DMS153 (cell line): ENCODE results near the gene GSAP.
"Not testable (repeated sequence)": the region's sequence is repeated elsewhere in the genome, so short reads cannot be mapped to it uniquely, and the experiment has no call there.

ENCODE experiments used
- DNase-seq: peaks from one replicate; lab custom pipeline; 2025; lab: John Stamatoyannopoulos, UW

Gene GSAP

DNA sequence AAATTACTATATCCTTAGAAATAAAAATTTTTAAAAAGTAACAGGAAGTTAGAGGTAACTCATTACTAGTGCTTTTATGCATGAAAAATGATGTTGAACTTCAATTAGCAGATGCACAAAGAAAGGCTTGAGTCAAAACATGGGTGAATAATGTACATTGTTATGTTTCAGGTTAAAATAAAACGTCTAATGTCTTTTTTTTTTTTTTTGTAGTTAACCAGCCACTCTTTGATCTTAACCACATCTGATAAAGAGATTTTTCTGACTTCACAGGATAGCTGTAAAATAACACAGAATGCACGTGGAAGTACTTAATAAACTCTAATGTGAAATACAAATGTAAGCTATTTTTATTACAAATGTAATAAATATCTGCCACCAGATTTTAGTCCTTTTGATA lies 61.7 kb downstream of the GSAP start:
- DNase-seq = no peak

GRCh38 chr7:77353911-77354310 lies 62.2 kb downstream of the GSAP start:
- DNase-seq = no peak

- DNase-seq = no peak
These were observed 62.8 kb downstream of the GSAP start for GRCh38 chr7:77353407-77353721.

GRCh38 chr7:77352665-77353406 lies 63.3 kb downstream of the GSAP start:
- no peak for DNase-seq

DNA sequence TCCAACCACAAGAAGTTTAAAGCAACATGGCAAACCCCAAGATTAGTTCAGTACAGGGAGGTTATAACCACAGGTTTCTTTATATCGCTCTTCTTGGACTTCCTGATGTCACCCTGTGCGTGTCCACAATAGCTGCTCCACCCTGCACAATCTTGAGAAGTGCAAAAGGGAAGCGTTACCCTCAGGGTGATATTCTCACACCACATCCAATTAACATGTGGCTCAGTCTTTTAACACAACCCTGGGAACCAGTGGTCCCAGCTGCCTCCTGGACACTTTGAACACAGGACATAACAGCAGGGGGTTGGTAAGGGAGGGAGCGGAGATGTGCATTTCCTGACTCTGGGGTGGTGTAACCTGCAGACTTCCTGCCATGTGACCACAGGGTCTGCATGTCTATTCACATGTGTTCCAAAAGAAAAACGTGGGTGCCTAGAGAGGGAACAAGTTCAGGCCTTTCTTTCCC lies 64.6 kb downstream of the GSAP start:
- DNase-seq = no peak

DNA sequence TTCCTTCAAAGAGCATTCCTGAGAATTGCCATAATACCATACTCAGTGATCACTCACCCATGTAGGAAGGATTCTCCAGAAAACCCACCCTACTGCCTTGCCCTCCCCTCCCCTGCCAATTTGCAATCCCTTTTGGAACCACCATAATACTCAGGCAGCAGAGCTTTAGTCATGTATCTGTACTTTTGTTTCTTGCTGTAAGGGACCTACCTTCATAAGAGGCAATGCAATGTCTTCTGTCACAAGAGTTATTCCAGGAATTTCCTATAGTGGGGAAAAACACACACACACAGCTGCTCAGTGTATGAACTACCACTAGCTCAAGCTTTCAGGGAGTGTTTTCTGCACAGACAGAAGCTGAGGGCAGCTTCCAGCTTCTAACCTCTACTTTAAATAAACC lies 67.0 kb downstream of the GSAP start:
- DNase-seq = no peak

DNA sequence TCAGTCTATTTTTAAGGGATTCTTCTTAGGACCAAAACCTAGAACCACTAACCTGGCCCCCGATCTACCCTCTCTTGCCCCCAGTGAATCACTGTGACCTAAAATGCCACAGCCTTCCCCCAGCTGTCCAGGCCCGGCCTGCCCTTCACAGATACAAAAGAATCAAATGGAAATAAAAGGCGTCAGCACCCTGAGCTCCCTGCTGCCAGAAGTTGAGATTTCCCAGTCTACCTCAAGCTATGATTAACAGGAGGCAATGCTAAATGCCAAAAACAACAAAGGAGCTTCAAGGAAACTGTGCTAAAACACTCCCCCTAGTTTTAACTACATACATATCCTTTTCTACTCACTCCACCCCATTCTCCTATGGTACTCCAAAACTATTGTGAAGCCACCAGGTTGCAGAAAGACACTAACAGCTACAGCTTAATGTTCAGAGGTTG lies 67.8 kb downstream of the GSAP start:
- no peak for DNase-seq

- DNase-seq = no peak
These were observed 69.7 kb downstream of the GSAP start for GRCh38 chr7:77346441-77346840.

DNA sequence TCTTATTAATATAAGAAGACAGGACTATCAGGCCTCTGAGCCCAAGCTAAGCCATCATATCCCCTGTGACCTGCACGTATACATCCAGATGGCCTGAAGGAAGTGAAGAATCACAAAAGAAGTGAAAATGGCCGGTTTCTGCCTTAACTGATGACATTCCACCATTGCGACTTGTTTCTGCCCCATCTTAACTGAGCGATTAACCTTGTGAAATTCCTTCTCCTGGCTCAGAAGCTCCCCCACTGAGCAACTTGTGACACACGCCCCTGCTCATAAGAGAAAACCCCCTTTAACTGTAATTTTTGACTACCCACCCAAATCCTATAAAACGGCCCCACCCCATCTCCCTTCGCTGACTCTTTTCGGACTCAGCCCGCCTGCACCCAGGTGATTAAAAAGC lies 70.7 kb downstream of the GSAP start:
- not testable (repeated sequence) for DNase-seq

GRCh38 chr7:77339726-77340125 lies 76.4 kb downstream of the GSAP start:
- DNase-seq = no peak

DNA sequence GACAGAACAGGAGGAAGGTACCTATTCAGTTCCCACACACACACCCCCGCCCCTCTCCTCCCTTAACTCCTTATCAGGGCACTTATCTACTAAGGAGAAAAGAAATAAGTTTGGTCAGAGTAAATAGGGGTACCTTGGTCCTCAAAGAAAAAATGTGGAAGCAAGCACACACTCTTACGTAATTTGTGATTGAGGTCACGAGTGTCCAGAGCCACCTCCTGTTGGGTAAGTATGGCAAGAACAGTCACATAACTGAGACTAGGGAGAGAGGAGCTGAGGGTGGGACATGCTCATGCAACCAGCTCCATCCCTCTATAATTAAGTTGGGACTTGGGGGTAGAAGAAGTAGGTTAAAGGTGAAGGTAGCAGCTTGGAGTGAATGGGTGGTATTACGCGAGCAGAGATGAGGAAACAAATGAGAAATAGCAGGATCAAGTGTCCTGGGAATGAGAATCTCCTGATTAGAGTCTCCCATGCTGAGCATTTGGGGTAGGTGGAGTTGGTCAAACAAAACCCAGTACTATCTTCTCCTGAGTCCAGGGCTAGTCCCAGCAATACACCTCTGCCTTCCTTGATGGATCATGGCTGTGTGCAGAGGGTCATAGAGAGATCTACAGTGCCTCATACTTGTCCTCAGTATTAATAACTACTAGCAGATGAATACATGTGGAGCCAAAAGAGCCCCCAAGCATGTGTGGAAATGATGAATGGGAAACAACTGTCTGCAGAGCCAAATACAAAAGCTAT lies 77.1 kb downstream of the GSAP start:
- DNase-seq = no peak

GRCh38 chr7:77338260-77338659 lies 77.9 kb downstream of the GSAP start:
- no peak for DNase-seq

- DNase-seq = no peak
These were observed 78.6 kb downstream of the GSAP start for GRCh38 chr7:77337456-77337990.

DNA sequence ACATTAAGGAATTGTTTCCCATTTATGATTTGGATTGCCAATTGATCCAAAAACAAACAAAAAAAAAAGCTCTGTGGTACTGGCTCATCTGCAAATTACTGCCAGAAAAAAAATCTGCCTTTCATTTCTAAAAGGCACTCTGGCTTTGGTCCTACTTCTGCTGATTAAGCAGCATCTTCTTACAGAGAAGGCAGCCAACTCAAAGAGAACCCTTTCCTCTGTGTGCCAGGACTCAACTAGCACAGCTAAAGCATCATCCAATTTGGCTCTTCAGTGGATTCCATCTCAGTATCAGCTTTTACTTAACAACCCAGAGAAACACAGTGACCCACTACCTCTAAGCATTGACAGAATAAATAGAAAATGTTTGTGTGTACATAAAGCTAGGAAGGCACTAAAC lies 80.6 kb downstream of the GSAP start:
- DNase-seq = no peak

DNA sequence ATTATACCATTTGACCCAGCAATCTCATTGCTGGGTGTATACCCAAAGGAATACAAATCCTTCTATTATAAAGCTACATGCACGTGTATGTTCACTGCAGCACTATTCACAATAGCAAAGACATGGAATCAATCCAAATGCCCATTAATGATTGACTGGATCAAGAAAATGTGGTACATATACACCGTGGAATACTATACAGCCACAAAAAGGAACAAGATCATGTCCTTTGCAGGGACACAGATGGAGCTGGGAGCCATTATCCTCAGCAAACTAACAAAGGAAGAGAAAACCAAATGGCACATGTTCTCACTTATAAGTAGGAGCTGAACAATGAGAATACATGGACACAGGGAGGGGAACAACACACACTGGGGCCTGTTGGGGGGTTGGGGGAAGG lies 82.1 kb downstream of the GSAP start:
- DNase-seq = not testable (repeated sequence)

- peak; percentile 75 for DNase-seq
These were observed 84.0 kb downstream of the GSAP start for GRCh38 chr7:77331938-77332695.

- peak; percentile 80 for DNase-seq
These were observed 85.8 kb downstream of the GSAP start for GRCh38 chr7:77330169-77330882.

- DNase-seq = no peak
These were observed 86.5 kb downstream of the GSAP start for GRCh38 chr7:77329466-77330168.

GRCh38 chr7:77328669-77329068 lies 87.5 kb downstream of the GSAP start:
- no peak for DNase-seq

DNA sequence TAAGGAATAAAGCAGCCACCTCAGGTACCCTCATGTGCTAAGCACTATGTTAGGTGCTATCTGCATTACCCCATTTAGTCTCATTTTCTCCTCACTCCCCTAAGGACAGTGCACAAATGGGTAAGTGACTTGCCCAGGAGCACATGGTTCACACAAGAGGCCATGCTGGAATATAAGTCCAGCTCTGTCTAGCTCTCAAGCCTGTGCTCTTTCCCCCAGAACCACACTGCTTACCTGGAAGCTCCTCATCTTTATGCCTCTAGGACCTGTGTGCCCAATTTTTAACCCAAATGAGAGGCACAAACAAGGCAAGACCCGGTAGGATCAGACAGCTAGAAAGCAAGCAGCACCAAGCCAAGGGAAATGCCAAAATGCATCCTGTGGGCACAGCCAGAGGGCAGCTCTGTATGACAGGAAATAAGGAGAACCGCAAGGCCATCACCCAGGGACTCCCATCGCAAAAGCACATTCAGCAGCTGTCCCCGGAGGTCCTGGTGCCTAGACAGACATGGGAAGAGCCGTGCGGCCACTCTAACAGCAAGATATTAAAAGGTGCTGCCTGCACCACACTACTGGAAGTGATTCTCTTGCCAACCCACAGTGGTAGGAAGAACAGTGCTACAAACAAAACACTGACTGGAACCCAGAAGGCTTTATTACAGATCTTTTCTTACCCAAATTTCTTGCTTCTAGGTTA lies 88.1 kb downstream of the GSAP start:
- no peak for DNase-seq
